Epithelial cell of esophagus (primary cell): ENCODE measurements around the gene ADGRL1.

Source experiments
- DNase-seq: peaks from one replicate; pipeline ENCODE4 v3.0.0; 2010; ENCODE audit warnings: low read depth
- H3K4me3 ChIP-seq: 2 replicates; pipeline ENCODE4 v1.5.1; 2011; ENCODE audit warnings: mild to moderate bottlenecking, low read length, control low read depth
- CTCF ChIP-seq: IDR thresholded peaks from 2 replicates; pipeline ENCODE4 v1.5.1; 2011; ENCODE audit warnings: low read depth, mild to moderate bottlenecking, low read length, control low read depth, inconsistent platforms; ENCODE audit not compliant: insufficient read depth; ENCODE audit errors: missing control alignments

Gene ADGRL1

GRCh38 chr19:14164082-14164481 is 41.9 kb downstream of the ADGRL1 start:
- no peak for TF ChIP-seq CTCF
- H3K4me3 ChIP-seq: no peak overlapping the region
- DNase-seq: no peak

DNA sequence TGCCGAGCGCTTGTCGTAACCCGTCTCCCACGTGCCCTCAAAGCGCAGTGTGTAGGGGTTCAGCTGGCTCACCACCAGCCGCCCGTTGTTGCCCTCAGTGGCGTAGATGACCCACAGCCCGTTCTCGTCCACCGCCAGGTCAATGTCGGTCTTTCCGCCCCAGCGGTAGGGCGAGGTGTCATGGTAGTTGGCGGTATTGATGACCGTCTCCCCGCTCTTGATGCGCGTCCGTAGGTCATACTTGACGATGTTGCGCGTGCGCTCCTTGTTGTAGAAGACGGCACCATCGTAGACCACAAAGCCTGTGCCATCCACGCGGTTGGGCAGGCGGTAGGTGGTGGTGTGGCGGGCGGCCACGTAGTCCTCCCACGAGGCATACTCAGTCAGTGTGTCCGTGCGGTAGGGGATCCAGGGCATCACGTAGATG is 43.1 kb downstream of the ADGRL1 start:
- no peak for TF ChIP-seq CTCF
- H3K4me3 ChIP-seq: no peak overlapping the region
- no peak for DNase-seq

DNA sequence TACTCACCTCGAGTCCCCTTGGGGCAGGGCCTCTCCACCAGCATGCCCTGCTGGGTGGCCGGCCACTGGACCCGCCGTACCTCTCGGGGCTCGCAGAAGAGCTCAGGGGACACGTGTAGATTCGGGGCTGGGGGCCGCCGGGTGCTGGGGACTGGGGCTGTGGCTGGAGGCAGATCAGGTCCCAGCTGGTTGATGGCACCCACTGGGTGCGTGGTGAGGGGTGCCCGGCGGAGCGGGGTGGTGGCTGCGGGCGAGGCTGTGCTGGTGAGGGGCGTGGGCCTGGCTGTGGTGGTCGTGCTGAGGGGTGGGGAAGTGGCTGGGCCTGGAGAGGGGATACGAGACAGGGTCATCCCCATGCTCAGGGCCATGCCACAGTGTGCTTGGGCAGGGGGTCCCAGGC is 44.7 kb downstream of the ADGRL1 start:
- DNase-seq: no peak
- no peak for TF ChIP-seq CTCF
- no peak overlapping the region for H3K4me3 ChIP-seq

DNA sequence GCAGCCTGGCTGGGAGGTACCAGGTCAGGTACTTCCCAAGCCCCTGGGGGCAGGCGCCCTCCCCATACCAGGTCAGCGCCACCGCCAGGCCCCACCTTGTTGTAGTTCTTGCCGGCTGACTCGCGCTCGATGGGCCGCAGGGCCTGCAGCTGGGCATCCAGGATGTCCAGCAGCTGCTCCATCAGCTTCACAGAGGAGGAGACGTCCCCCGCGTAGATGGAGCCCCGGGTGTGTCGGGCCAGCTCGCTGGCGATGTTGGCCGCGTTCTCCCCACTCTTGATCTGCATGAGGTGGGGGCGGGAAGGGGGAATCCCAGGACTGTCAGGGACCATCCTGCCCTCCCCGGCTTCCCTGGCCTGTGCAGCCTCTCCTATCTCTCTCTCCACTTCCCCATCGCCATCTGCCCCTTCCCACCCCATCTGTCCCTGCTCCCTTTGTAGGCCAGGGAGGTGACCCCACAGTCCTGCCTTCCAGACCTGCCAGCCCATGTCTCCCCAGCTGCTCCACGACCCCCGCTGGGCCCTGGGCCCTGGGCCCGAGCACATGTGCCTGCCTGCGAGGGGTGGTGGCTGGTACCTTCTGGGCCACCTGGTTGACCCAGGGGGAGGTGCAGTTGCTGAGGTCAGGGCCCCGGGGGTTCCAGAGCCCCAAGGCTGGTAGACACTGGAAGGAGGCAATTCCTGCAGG is 45.8 kb downstream of the ADGRL1 start:
- no peak for TF ChIP-seq CTCF
- no peak for DNase-seq
- H3K4me3 ChIP-seq: no peak overlapping the region

- TF ChIP-seq CTCF: no peak
- DNase-seq: no peak
- H3K4me3 ChIP-seq: no peak overlapping the region
Measured at GRCh38 chr19:14159059-14159458, 46.9 kb downstream of the ADGRL1 start.

GRCh38 chr19:14158276-14159023 is 47.5 kb downstream of the ADGRL1 start:
- no peak overlapping the region for H3K4me3 ChIP-seq
- TF ChIP-seq CTCF: no peak
- DNase-seq: no peak
